ENCODE data around the gene LIAS.
"Not testable (repeated sequence)": the region's sequence is repeated elsewhere in the genome, so short reads cannot be mapped to it uniquely, and the experiment has no call there.

Gene LIAS

DNA sequence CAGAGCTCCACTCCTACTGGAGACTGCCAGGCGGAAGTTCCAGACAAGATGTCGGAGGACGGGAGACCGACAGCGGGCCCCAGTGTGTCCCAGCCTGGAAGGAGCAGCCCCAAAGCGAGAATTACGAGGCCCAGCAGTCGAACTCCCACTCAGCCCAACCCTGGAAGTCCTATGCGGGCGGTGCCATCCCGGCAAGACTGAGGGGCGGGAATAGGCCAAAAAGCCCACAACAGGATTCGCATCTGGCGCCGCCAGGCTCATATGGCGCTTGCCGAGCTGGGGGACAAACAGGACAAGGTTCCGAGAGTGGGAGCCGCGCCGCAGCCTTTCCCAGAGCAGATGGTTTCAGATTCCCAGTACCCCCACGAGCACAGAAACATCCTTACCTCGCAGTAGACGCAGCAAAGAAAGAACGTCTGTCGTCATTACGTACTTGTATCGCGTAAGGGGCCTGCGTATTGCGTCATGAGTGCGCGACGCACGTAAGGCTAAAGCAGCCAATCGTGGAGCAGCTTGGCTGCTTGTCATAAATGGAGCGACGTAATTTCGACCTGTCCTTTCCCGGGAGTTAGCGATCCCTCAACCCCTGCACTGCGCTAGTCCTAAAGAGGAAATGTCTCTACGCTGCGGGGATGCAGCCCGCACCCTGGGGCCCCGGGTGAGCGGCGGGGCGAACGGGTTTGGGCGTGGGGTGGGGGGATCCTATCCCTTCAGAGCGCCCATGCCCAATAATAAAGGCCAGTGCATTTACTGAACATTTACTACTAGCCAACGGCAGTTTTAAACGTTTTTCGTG lies at the start of gene LIAS, which contains the start of gene RPL9:
LIAS (plus strand) TSS at position 552 of the 796 bp plus-strand sequence; CDS start at position 614, 62 bp downstream.
RPL9 (minus strand) TSS at position 418 of the 796 bp plus-strand sequence. CDS start 483 bp downstream, outside the sequence.
- TF ChIP-seq, protein P1, sequence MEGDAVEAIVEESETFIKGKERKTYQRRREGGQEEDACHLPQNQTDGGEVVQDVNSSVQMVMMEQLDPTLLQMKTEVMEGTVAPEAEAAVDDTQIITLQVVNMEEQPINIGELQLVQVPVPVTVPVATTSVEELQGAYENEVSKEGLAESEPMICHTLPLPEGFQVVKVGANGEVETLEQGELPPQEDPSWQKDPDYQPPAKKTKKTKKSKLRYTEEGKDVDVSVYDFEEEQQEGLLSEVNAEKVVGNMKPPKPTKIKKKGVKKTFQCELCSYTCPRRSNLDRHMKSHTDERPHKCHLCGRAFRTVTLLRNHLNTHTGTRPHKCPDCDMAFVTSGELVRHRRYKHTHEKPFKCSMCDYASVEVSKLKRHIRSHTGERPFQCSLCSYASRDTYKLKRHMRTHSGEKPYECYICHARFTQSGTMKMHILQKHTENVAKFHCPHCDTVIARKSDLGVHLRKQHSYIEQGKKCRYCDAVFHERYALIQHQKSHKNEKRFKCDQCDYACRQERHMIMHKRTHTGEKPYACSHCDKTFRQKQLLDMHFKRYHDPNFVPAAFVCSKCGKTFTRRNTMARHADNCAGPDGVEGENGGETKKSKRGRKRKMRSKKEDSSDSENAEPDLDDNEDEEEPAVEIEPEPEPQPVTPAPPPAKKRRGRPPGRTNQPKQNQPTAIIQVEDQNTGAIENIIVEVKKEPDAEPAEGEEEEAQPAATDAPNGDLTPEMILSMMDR (IDR thresholded peaks at IDR 0.05; ENCODE audit: control insufficient read depth, insufficient read depth, low read depth, low read length, missing control alignments): no peak
- H3K4me3 ChIP-seq (ENCODE audit: control insufficient read depth, low read depth, low read length): peak within 1 kb of the TSS; percentile 82
- DNase-seq (ENCODE audit: low read depth): peak; percentile 99

DNA sequence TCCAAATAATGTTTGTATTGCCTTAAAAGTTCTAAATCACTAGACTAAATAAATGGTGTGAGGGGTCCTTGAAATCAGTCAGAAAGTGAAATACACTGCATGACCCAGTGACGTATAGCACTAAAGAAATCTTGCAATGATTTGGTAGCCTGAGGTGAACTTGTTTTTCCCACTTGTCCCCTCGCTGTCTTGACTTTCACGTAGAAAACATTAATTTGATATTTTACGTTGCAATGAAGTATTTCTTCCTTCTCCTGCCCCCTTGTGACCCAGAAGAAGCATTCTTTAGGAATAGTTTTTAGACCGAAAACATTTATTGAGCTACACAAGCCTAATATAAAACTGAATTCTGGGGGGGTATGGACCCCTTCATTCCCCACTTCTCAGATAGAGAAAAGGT lies 48.4 kb upstream of the LIAS start:
- DNase-seq (ENCODE audit: low read depth): no peak
- TF ChIP-seq, protein P1 (IDR thresholded peaks at IDR 0.05; ENCODE audit: control insufficient read depth, insufficient read depth, low read depth, low read length, missing control alignments): peak; percentile 25
- H3K4me3 ChIP-seq (ENCODE audit: control insufficient read depth, low read depth, low read length): no peak overlapping the region

DNA sequence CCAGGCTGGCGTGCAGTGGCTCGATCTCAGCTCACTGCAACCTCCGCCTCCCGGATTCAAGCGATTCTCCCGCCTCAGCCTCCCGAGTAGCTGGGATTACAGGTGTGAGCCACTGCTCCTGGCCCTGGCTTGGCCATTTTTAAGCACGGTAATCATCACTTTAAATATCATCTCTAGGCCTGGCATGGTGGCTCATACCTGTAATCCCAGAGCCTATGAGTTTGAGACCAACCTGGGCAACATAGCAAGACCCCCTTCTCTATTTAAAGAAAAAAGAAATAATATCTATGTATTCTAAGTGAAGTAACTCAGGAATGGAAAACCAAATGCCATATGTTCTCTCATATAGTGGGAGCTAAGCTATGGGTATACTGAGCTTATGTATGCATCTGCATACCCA lies 47.3 kb upstream of the LIAS start:
- DNase-seq (ENCODE audit: low read depth): not testable (repeated sequence)

DNA sequence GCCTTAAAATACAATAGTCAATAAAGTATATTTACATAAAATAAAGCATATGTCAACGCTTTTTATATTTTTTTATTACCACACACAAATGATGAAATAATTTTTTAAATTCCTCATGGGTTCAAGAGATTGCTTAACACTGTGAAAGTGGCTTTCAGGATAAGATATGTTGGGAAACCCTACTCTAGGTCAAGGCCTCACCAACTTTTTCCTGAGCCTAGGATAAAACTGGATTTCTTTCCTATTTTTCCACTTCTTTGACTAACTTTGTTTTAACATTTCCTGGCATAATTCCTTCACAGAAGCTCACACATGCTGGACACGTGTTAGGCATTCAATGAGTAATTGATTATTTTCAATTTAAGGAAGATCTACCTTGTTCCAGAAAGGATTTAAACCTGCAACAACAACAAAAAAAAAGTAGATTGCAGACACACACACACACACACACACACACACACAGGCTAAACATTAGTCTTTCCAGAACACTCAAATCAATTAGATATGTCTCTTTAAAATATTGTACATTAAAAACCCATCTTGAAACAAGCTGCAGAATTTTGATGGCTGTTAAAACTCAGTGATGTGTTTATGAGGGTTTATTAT lies 43.1 kb upstream of the LIAS start:
- TF ChIP-seq, protein P1 (IDR thresholded peaks at IDR 0.05; ENCODE audit: control insufficient read depth, insufficient read depth, low read depth, low read length, missing control alignments): no peak
- DNase-seq (ENCODE audit: low read depth): no peak
- H3K4me3 ChIP-seq (ENCODE audit: control insufficient read depth, low read depth, low read length): no peak overlapping the region

More for the DNA sequence above, 47.3 kb upstream of the LIAS start:
- not testable (repeated sequence) for H3K4me3 ChIP-seq (ENCODE audit: control insufficient read depth, low read depth, low read length)

DNA sequence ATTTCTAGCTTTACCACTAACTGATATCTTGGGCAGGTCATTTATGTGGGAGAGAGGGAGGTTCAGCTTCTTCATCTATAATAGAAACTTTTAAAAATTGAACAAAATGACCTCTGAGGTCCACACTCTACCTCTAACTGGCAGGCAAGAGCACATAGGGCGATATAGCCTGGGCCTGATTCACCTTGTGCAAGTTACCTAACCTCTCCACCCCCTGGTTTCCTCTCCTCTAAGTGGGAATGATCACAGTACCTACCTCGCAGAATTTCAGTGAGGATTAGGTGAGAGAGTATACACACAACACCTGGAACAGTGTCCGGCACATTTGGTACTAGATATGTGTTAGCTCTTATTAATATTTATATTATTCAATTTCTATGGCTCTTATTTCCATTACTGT lies 36.6 kb upstream of the LIAS start:
- no peak overlapping the region for H3K4me3 ChIP-seq (ENCODE audit: control insufficient read depth, low read depth, low read length)
- TF ChIP-seq, protein P1 (IDR thresholded peaks at IDR 0.05; ENCODE audit: control insufficient read depth, insufficient read depth, low read depth, low read length, missing control alignments): no peak
- no peak for DNase-seq (ENCODE audit: low read depth)

DNA sequence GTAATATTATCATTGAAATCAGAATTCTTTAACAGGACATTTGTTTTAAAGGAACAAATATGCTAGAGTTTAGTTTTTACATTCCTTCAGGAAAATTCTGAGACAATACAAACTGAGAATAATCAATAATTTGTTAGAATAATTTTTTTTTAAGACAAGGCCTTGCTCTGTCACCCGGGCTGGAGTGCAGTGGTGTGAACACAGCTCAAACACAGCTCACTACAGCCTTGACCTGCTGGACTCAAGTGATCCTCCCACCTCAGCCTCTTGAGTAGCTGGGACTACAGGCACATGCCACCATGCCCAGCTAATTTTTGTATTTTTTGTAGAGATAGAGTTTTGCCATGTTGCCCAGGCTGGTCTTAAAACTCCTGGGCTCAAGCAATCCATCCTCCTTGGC lies 33.6 kb upstream of the LIAS start:
- DNase-seq (ENCODE audit: low read depth); H3K4me3 ChIP-seq (ENCODE audit: control insufficient read depth, low read depth, low read length): not testable (repeated sequence)

DNA sequence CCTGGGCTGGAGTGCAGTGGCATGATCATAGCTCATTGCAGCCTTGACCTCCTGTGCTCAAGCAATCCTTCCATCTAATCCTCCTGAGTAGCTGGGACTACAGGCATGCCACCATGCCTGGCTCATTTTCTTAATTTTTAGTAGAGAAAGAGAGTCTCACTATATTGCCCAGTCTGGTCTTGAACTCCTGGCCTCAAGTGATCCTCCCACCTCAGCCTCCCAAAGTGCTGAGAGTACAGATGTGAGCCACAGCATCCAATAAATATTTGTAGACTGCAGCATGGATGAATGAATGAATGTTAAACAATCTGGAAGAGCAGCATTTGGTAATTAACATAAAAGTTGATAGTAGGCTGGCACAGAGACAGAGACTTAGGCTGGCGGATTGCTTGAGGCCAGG lies 32.1 kb upstream of the LIAS start:
- no peak for DNase-seq (ENCODE audit: low read depth)
- TF ChIP-seq, protein P1 (IDR thresholded peaks at IDR 0.05; ENCODE audit: control insufficient read depth, insufficient read depth, low read depth, low read length, missing control alignments): no peak
- no peak overlapping the region for H3K4me3 ChIP-seq (ENCODE audit: control insufficient read depth, low read depth, low read length)

Data from AG09309 (cell line).